NCI-H1417 treated with DMSO at 0.1 percent for 48 hours (cell line): Measurements from ENCODE around the gene USP31.
"Not testable (repeated sequence)": the region's sequence is repeated elsewhere in the genome, so short reads cannot be mapped to it uniquely, and the experiment has no call there.

Experiments used
- DNase-seq: peaks from one replicate; lab custom pipeline; 2025; lab: John Stamatoyannopoulos, UW

The USP31 gene

DNA sequence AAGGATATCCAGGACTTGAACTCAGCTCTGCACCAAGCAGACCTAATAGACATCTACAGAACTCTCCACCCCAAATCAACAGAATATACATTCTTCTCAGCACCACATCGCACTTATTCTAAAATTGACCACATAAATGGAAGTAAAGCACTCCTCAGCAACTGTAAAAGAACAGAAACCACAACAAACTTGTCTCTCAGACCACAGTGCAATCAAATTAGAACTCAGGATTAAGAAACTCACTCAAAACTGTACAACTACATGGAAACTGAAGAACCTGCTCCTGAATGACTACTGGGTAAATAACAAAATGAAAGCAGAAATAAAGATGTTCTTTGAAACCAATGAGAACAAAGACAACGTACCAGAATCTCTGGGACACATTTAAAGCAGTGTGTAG, 52.8 kb downstream of the USP31 start:
- DNase-seq: not testable (repeated sequence)

DNA sequence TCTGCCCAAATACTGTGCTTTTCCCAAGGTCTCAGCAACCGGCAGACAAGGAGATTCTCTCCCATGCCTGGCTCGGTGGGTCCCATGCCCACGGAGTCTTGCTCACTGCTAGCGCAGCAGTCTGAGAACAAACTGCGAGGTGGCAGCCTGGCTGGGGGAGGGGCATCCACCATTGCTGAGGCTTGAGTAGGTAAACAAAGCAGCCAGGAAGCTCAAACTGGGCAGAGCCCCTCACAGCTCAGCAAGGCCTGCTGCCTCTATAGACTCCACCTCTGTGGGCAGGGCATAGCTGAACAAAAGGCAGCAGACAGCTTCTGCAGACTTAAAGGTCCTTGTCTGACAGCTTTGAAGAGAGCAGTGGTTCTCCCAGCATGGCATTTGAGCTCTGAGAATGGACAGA, 55.1 kb downstream of the USP31 start:
- DNase-seq: not testable (repeated sequence)

DNA sequence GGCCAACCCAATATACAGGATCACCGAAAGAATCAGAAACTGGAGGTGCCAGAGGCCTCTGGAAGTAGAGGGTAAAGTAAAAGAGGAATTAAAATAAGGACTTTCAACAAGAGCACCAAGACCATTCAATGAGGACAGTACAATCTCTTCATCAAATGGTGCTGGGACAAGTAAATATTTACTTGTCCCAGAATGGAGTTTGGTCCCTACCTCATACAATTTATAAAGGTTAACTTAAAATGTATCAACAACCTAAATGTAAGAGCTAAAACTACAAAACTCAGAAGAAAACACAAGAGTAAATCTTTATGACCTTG, 56.5 kb downstream of the USP31 start:
- no peak for DNase-seq

DNA sequence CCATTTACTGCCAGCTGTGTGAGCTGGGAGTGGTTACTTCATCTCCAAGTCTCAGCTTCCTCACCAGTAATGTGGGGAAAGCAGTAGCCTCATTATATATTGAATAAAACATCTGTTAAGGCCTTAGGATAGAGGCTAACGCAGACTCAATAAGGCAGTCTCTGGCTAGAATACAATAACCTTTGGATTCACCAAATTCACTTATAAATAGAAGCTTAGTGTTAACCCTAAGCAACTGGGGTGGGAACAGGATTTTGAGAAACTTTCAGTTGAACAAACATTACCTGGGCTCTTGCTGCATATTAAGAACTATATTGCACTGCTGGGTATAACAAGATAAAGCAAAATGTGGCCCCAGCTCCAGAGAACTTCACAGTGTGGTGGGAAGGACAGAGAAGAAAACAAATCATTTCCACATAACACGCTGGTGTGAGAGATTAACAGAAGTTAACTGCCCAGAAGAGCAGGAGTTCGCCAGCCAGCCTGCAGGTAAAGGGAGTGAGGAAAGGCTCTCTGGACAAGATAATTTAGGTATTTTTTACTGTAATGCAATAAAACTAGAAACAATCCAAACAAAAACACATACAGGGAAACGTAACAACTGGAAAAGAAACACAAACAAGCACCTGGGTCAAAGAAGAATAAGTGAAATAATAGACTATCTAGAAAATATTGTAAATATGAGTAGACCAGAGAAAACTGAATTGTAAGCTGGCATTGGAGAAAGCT, 57.0 kb downstream of the USP31 start:
- no peak for DNase-seq

DNA sequence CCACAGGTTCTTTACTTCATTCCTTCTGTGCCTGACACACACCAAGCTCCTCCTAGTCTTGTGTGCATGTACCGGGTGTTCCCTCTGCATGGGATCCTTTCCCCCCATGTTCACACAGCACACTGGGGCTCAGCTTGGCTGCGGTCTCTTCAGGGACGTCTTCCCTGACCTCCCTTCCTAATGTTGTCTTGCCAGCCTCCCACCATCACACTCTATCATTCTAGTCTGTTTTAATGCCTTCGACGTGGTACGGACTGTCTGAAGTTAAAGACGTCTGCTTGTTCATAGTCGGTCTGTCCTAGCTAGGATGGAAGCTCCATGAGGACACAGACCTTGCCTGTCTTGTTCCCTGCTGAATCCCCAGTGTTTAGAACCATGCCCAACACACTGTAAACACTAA, 60.1 kb downstream of the USP31 start:
- DNase-seq: no peak

DNA sequence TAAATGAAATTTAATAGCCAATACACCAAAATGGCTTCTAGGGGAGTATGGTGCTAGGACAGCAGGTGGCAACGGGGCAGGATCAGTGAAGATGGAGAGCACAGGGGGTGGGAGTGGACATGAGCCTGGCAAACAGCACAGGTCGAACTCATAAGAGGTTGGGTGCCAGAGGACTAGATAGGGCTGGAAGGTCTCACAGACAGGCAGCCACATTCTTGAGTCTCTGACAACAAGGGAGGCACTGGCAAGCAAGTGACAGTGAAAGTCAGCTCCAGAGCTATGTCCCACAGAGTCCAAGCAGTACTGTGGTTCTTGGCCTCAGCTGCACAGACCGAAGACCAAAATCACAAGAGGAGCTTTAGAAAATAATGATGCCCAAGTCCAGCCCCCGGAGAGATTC, 61.2 kb downstream of the USP31 start:
- no peak for DNase-seq

DNA sequence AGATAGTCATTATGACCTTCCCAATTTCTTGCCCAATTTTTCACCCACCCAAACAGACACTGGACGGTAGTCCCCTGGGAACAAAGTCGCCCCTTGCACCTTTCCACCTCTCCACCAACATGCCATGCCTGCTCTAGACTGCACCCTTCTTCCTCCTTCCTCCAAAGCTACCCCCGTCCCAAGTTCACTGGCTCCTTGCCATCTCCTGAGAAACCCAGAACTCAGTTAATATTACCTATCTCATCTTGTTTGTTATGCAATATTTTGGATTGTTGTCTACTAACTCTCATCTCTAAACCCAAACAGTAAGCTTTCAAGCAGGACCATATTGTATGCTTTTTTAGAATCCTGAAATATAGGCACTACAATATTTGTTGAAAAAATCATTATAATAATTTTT, 63.3 kb downstream of the USP31 start:
- no peak for DNase-seq

DNA sequence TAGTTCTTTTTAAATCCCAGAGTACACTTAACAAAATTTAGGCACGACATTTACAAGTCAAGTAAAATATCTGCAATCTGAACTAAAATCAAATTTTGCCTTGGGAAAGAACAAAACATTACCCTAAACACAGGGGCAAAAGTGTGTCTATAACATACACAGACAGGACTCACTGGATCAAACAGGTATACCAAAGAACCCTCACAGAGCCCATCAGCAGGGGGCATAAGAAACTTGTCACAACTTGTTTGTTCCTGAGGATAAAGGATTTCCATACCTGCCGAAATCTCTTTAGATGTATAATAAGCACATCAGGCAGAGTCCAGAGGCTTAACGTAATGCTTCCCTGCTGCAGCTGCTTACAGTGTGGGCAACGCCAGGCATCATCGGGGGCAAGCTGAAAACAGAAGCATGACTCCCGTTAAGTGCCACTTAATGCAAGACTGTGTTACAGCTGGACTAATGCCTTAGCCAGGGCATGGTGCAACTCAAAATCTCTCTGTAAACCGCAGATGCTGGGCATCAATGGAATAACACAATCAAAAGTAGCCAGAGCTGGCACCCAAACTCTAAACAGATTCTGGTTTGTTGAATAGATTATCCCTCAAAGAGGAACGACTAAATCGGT, 67.0 kb downstream of the USP31 start:
- DNase-seq: peak; percentile 21

DNA sequence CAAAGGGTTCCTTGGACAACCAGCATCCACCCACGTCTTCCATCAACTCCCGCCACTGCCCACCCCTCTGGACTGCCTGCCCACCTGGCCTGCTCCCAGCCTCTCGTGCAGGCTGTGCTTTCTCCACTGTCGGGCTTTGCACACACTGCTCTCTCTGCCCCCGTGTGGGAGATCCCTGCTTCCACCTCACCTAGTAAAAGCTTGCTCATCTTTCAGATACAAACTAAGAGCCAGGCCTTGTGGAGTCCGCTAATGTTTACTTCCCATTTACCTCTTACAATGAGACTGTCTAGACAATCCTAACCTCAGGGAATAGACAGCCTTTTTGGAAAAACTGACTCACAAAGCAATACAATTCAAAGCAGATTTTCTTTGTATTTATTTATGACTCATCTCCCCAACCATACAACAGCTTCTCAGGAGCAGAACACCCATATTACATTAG, 67.6 kb downstream of the USP31 start:
- no peak for DNase-seq

DNA sequence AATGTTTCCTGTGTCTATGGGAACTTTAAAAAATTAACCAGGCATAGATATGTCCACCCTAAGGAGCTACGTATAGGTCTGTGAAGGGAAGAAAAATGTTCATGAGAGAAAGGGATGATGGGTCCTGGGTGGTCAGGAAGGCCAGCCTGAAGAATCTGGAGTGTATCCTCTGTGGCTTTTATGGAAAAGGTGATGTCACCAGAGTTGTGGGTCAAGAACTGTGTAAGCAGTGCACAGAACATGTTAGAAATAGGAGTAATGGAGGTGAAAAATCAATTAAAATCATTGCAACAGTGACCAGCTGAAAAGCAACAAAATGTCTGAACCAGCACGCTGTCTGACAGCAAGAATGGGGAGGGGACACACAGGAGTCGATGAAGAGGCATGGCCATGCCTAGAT, 68.5 kb downstream of the USP31 start:
- no peak for DNase-seq

DNA sequence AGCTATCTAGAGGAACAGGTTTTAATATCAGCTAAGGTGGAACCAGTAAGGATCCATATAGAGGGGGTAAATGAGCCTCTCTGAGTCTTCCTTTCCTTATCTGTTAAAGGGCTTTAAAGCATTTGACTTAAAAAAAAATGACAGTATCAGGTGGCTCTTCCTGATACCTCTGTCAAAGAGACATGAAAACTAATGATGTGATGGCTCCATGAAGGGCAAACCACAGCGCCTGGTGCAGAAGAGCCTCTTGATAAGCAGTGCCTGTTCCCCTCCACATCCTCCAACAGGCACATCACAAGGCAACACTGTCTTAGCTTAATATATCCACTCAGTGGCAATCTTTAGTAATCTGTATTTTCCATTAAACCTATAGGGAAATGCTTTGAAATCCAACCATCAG, 68.9 kb downstream of the USP31 start:
- DNase-seq: no peak

DNA sequence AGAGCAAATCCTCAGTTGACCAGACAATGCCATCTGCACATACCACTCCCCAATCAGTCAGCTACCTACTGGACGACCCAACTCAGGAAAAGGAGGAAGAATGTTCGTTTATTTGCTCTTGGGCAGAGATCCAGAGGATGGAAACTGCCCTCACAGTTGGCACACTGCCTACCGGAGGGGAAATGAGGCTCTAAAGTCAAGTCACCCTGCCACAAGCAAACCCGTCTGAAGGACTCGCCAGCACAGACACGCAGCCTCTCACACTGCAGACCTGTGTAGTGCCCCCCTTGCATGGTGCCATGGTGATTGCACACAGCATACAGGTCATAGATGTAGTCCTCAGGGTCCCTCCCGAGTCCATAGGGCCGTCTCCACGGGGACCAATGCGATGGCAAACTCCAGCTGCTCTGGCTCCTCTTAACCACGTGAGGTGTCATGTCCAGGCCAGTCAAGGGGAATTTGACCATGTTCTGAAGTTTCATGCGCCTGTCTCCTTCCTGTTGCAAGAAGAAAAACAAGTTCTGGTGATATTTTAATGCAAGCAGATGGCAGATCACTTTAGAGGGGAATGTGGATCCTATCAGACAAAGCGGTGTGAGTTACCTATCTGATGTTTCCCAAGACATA, 69.5 kb downstream of the USP31 start:
- no peak for DNase-seq

DNA sequence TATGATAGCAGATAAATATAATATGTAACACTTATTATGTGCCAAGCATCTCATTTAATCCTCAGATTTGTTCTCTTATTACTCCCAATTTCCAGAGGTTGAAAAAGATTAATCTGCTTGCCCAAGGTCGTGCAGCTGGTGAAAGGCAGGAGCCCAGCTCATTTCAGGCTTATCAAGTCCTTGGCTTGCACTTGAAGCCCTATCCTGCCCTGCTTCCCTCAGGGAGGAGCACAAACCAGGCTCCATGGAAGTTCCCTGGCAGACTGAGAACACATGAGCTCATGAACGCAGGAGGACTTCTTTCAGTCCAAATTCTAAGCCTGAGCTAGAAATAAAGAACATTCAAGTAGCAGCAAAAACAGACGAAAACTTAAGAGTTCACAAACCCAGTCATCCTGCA, 74.8 kb downstream of the USP31 start:
- DNase-seq: no peak

DNA sequence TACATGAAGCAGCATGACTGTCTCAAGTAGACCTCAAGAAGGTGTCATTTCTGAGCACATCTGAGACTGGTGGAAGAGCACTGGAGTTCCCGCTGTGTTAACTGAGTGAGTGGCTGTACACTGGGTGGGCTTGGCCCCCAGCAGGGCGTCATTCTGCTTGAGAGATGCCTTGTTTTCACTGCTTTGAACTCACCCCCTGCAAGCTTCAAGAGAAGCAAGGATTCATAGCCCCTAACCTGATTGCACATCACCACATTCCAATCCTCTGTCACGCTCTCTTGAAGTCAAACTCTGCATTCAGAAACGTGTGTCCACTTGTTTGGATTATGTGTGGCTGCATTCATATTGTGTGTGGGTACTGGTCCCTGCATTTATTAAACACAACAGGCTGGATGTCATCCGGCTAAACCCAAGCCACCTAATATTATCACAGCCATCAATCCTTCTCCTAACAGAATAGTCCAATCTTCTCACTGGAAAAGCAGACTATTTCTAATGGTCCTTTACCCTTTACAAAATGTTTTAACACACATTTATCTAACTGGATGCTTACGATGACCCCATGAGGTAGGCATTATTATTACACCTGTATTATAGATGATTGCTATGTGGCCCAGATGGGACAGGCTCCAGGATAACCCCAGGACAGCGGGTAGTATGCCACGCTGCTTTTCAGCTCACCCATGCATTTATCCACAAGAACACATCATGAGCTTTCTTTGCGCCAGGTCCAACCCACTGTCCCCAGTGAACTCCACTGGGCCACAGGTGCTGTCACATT, 76.3 kb downstream of the USP31 start:
- no peak for DNase-seq

DNA sequence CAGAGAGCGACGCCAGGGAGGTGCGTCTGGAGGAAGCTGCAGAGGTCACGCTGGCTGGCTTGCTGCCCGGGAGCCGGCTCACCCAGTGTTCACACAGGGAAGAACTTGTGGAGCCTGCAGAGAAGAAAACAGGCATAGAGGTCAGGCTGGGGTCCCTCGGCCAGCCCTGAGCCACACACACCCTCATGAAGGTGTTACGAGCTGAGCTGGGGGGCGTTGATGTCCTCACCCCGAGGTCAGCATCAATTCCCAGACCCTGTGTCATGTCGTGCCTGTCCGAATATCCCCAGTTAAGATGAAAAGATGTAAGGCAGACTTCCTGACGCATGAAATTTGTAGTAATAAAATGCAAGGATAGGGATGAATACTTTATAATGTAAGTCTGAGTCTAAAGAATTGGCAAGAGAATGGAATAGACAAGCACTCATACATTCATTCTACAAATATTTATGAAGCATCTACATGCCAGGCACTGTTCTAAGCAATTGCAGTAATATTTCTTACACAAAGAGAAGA, 77.1 kb downstream of the USP31 start:
- DNase-seq: no peak

DNA sequence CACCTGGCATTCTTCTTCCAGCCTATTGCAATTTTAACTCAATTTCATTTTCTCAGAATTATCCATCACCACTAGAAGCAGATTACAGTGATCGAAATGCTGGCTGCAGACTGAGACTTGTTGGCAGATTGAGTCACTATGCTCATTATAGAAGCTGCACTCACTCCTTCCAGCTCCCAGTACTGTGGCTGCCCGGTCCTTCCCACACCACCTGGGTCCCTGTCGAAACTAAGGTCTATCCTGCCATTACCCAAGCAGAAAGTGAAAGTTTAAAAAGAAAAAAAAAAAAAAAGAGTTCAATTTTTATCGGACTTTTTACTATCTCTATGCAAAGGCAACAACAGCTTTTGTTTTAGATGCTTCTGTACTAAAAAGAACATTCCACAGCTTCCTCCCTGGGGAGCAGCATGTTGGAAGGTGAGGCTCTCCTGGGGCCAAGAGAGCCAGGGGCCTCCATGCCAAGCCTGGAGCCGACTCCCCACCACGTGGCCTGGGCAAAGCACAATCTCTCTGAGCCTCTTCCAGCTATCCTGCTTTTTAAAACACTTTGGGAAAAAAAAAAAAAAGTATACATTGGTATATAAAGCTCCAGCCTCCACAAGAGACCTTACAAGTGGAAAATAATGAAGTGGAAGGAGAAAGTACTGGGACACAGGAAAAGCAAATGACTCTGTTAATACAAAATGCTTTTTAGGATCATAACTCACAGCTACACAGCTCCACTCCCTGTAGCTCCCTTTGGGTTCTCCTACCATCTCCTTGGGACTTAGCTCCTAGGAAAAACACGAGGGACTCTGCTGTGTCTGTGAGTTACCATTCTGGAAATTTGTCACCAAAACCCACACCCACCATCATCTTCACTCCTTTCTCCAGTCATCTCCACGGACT, 77.8 kb downstream of the USP31 start:
- DNase-seq: no peak

DNA sequence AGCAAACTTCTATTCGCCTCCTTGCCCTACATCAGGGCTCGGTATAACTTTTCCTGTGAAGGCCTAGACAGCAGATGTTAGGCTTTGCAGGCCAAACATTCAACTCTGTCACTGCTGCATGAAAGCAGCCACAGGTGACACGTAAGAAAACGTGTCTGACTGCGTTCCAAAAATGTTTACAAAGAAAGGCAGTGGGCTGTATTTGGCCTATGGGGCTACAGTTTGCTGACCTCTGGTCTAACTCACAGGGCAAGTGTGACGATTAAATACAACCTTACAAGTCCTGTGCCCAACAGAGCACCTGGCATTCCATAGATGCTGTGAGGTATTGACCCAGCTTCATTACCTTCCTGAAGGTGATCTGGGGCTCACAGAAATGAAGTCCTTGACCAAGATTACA, 79.4 kb downstream of the USP31 start:
- no peak for DNase-seq

DNA sequence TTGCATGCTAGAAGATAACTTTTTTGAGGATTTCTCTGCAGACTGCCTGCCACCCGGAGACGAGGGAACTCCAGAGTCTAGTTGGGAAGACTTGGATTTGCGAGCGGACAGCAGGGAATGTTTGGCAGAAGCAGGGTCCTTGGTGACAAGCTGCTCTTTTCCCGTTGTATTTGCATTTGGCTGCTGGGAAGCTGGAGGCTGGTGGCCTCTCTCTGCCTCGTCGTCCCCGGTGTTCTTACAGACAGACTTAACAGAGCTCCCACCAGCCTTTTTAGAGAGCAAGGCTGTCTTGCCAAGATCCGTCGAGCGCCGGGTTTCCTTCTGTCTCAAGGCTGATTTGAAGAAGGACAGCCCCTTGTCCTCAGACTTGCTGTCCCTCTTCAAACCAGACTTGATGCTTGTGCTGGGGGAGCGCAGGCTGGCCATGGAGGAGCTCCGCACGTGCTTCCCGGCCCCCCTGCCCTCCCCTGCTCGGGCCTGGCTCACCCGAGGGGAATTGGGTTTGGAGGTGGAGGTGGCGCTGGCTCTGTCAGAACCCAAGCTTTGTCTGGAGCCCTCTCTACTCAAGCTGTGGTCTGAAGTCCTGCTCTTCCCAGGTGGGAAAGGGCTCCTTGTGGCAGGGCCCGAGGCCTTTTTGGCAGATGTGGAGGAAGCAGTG, 81.0 kb downstream of the USP31 start:
- DNase-seq: no peak

DNA sequence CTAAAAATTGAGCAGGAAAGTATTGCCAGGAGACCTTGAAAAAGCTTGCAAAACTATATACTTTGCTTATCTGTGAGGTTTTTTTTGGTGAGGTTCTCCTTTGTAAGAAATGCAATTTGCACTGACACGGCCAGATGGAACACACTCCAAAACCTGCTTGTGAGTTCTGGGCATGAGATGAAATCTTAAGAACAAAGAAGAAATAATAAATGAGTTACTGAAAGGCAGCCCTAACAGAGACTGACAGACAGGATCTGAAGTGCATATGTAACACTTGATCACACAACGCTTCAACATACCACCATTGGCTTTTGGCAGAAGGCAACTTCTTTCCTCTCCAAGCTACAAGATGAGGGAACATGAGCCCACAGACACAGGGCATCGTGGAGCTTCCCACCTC, 82.6 kb downstream of the USP31 start:
- DNase-seq: no peak

DNA sequence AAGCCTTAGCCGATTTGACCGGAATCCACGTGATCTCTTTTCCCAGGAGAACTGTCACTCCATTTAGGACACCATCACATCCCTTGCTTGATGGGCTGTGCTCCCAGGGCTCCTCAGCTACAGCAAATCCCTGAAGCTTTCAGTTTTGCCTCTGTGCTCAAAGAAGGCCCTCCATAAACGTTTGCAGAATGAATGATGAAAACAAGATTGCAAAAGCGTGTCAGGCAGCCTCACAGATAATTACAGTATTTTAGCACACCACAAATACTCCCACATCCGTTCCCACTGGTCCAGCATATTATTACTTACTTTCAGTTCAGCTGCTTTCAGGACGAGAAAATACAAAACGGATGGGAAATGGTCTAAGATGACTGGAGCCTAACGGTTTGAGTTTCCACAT, 84.6 kb downstream of the USP31 start:
- no peak for DNase-seq

DNA sequence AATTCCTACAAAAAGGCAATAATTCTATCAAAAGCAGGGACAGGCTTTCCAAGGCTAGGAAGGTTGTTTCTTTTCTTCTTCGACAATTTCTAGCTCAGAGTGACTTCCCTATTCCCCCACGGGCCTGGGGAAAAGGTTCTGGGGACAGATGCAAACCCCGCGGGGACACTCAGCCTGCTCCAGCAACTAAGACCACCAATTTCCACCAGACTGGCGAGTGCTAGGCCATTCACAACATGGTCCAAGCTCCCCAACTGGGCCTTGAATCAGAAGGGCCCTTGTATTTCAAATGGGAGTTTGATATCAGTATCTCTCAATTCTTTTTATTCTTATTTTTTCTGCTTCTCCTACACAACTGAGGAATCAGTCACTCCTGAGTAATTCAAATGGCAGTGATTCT, 86.7 kb downstream of the USP31 start:
- DNase-seq: no peak
